GM18867 (cell line): ENCODE data around the gene TNRC6B.
"Not testable (repeated sequence)": the region's sequence is repeated elsewhere in the genome, so short reads cannot be mapped to it uniquely, and the experiment has no call there.

Source experiments
- ATAC-seq: cut with Tn5 transposase; IDR thresholded peaks from one replicate; pipeline ENCODE4 v1.9.1; 2021; ENCODE audit warnings: mild to moderate bottlenecking, moderate library complexity; ENCODE audit not compliant: unreplicated experiment

The TNRC6B gene

DNA sequence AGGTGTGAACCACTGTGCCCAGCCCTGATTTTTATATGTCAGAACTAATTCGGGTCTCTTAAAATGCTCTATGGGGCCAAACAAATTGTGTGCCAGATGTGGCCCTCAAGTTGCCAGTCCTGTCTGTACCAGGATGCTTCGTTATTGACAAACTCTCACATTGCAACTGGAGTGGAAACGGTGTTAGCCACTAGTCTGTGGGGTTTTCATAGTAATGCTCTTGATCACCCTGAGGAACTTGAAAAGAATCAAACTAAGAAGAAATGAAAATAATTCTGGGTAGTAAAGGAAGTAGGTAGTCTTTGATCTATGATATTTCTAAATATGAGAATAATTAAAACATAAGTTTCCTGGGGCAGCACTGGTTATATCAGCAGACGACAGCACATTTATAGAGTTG is 101.3 kb downstream of the TNRC6B start:
- no peak for ATAC-seq

DNA sequence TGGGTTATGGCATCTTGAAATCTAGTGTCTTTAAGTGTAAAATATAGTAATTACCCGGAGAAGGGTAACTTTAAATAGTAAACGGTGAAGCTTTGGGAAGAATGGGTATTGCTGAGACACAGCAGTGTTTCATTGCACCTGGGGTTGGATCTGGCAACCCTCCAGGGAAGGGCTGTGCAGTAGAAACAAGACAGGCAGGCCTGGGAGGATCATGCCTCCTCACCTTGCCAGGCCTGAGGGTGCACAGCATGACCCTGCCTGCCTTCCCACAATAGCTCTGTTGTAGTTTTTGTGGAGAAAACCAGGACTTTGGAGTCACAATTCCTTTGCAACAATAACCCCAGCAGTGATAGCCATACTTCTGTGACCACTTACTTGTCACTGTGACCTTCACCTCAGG is 104.0 kb downstream of the TNRC6B start:
- ATAC-seq = no peak

DNA sequence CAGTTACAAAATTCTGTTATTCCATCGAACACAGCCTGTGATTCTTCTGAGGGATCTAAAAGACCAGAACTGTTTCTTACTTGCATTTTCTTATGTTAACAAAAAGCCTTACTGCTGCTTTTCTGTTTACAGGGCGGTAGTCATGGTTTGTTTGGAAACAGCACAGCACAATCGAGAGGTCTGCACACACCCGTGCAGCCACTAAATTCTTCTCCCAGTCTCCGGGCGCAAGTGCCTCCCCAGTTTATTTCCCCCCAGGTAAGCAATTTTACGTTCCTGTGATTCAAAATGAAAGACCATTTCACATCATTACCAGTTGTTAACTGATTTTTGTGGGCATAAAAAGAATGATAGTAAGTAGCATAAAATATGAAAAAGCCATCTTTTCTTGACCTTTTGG is 107.8 kb downstream of the TNRC6B start:
- ATAC-seq = no peak

DNA sequence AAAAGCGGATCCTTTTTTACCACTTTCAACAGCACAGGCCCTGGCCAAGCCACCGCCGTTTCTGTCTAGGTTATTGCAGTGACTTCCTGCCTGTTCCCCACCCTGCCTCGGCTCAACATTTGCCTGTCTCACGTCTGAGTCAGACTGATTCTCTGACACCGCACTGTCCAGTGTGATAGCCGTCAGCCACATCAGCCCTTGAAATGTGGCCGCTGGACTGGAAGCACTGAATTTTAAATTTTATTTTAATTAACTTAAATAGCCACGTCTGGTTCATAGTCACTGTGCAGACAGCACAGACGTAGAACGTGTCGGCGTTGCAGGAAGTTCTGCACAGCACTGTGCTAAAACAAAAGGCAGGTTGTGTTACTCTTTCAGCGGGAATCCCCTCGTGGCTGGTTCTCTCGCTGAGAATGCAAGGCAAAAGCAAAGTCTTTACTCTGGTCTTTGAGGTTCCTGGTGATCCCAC is 112.3 kb downstream of the TNRC6B start:
- ATAC-seq = no peak

DNA sequence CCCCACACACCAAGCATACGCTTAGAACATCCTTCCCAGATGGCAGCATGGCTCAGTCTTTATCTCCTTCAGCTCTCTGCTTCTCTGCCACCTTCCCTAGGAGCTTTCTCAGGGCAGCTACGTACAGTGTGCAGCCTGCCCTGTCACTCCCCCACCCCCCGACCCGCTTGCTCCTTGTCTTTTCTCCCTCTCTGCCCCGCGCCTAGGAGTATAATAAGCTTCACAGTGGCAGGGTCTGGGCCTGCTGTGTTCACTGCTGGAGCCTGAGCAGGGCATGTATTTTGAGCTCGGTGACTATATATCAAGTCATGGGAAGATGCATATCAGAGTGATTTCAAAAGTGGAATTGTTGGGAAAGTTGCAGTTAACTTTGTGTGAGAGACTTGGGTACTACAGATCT is 112.8 kb downstream of the TNRC6B start:
- no peak for ATAC-seq

DNA sequence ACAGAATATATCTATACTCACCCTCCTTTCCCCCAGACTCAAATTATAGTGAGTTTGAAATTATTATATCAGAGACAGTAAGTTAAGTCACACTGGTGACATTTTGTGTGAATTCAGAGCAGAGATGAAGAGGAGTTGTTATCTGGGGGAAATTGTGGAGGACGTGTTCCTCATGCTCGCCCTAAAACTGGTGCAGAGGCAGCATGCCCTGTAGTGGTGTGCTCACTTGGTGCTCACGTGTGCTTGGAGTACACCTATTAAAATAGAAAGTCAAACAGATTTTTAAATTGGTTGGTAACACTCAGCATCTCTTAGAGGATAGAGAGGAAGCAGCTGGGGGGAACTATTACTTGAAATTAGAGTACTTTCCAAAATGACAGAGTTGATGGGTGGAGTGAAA is 117.0 kb downstream of the TNRC6B start:
- no peak for ATAC-seq

DNA sequence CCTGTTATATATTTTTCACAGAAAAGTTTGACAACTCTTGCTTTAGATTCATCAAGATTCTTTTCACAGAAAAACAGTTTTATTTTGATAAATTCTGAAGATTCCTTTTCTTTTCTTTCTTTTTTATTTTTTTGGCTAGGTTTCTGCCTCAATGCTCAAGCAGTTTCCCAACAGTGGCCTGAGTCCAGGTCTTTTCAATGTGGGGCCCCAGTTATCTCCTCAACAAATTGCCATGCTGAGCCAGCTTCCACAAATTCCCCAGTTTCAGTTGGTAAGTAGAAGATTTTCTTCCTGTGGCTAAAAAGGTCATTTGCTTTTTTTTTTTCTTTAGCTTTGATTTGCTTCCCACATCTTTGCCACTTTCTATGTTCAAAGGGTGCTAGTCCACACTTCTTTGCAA is 122.6 kb downstream of the TNRC6B start:
- no peak for ATAC-seq

DNA sequence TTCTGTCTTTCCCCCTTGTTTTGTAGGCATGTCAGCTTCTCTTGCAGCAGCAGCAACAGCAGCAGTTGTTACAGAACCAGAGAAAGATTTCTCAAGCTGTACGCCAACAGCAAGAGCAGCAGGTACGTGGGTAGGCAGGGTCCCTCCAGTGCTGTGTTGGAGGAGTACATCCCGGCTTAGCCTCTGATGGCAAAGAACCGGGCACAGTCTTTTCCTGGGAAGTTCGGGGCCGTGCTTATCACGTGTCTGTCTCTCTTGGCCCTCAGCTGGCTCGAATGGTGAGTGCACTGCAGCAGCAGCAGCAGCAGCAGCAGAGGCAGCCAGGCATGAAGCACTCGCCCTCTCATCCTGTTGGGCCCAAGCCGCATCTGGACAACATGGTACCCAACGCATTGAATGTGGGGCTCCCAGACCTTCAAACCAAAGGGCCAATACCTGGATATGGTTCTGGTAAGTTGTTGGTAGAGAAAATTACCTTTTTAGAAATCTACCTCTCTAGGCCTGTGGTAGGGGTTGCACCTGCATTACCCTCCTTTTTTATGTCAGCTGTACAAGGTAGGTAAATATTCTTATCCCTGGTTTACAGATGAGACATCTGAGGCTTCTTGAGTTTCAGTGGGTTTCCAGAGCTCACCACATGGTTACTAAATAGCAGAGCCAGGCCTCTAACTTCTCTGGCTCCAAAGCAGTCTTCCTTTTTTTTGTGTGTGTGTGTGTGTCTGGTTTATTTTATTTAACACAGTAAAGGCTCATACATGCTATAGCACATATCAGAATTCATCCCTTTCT is 123.4 kb downstream of the TNRC6B start:
- ATAC-seq = no peak

DNA sequence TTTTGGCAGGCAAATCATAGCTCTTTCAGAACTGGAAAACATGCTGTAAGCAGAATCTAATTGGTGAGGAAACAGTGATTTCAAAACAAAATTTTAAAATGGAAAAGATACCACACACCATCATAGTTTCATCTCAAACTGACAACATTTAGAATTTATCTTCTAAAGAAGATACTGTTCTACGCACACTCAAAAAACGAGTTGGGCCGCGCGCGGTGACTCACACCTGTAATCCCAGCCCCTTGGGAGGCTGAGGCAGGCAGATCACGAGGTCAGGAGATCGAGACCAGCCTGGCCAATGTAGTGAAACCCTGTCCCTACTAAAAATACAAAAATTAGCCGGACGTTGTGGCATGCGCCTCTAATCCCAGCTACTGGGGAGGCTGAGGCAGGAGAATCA is 124.4 kb downstream of the TNRC6B start:
- no peak for ATAC-seq

DNA sequence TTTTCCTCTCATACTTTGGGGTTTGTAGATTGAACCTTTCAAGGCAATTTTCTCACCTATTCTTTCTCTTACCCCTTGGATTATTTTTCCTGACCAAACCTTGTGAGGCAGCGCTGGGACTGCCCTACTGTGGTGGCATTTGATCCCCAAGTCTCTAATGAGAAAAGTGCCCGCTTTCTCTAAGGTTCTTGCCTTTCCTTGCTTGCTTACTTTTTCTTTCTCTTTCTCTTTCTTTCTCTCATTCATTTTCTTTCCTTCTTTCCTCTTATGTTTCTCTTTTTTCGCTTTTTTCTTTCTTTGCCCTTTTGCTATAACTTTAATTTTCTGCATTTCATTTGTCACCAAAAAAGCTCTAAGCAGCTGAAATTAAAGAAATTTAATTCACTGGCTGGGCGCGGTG is 127.9 kb downstream of the TNRC6B start:
- no peak for ATAC-seq

DNA sequence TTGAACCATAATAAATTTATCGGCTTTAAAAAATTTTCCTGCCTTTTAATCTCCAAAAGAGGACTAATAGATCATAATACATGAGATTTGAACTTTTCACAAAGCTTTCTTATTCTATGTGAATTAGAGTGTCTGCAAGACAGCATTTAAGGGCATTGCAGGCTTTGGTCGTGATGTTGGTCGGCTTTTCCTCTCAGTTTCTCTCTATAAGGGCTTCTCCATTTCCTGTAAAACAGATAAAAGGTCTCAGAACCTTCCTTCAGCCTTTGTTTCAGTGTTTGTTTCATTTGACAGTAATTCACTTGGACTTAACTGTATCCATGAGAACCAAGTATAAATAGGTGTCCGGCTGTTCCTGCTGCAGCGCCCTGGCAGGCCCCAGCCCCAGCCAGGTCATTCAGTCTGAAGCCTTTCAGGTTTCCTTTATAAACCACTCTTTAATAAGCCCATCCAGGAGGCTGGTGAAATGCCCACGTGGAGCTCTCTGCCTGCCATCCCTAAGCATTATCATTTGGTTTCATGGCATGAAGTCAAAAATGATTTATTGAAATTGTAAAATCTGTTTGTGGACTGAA is 131.4 kb downstream of the TNRC6B start:
- no peak for ATAC-seq

DNA sequence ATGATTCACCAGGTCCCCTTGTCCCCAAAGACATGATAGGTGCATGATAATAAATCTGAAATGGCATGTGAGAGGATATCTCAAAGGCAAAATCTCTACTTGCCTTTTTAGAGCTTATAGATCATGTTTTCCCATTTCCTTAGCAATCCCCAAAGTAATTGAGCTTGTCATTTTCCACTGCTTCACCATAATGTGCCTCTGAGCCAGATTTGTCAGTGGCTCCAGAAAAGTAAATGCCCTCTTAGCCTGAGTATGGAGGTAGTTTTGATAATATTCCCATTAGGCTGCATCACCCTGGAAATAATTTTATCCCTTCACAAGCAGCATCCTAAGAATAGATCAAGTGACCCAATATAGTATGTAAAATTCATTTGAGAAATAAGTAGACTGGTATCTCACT is 131.9 kb downstream of the TNRC6B start:
- ATAC-seq = no peak

DNA sequence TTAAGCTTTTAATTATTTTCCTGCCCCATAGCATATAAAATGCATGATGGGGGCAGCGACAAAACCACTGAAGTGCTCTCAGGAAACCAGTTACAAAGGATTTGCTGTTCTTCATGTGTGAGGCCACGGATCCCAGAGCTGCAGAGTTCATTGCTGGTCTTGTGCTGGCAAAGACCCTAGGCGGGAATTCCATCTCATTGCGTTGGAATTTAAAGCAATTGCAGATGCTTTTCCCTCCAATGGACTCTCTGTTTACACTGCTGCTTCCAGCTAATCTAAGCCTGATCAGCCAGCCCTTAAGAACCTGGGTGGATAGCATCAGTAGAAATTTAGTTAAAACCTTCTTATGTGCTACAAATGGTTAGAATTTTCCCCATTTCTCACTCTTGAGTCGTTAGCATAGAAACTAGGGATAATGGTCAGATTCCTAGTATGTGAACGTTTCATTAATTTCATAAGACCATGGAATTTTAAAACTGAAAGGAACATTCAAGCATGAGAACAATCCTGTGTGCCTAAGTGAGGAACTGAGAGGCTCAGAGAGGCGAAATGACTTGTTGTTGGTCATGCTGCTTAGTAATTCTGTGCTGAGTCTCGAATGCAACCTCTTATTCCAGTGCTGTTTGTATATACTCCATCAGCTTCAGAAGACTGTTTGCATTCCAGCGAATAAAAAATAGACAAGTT is 132.5 kb downstream of the TNRC6B start:
- no peak for ATAC-seq

DNA sequence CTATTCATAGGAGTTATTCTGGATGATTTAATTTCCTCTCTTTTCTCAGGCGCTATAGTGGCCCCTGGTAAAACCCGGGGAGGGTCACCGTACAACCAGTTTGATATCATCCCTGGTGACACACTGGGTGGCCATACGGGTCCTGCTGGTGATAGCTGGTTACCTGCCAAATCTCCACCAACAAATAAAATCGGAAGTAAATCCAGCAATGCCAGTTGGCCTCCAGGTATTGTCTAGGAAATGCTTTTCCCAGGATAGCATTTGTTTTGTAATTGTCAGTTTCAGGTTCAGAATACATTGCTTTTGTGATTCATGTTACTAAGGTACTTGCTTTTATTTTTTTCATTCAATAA is 133.0 kb downstream of the TNRC6B start:
- ATAC-seq = no peak

DNA sequence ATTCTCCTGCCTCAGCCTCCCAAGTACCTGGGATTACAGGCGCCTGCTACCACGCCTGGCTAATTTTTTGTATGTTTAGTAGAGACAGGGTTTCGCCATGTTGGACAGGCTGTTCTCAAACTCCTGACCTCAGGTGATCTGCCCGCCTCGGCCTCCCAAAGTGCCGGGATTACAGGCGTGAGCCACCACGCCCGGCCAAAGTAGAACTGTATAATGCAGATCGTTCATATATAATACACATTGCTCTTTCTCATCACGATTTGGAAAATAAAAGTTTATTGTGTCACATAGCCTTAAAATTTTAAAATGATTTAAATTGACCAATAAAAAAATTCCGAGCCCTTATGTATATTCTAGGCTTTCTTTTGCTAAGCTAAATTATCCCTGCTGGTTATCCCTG is 133.9 kb downstream of the TNRC6B start:
- not testable (repeated sequence) for ATAC-seq

DNA sequence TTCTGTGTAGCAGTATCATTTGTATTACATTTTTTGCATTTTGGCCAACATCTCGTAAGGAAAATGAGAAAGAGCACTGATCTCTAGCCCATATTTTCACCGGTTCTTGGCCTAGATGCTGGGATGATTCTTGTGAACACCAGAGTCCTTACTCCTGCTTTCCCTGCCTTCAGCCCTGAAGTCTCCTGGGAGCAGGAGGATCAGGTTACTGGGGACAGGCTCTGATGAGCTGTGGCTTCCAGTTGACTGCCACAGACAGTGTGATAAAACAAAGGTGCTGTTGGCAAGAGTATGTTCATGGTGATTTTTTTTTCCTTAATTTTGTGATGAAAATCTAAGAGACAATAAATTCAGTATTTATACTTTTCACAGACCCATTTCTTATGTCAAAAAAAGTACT is 134.3 kb downstream of the TNRC6B start:
- no peak for ATAC-seq

DNA sequence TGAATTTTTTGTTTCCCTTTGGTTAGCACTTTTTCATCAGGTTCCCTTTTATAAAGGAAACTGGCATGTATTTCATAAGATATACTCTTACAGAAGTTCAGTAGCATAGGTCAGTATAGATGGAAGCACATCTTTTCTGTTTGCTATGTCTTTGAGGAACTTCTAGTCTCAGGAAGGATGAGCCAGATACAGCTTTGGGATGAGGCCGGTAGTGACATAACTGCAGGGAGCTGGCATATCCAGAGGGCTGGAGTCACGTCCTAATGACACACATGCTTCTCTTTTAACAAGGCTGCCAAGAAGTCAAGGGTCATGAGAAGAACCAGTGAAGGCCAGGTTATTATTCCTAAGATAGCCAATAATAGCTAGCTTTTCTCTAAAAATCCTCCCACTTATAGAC is 135.3 kb downstream of the TNRC6B start:
- no peak for ATAC-seq

DNA sequence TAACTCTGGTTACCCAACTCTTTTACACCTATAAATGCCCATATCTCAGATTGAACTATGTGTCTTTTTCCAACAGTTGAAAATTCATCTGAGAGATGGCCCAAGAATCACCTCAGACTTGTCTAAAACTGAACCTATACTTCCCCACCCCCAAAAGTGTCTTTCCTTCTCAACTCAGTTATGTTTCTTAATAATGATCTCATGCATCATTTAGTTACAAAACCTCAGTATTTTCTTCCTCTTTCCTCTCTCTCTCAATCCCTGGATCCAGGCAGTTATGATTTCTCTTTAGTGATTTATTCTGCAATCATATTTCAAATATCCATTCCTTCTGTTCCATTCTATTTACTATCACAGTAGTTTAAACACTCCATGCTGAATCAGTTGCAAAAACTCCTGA is 136.3 kb downstream of the TNRC6B start:
- ATAC-seq = no peak

DNA sequence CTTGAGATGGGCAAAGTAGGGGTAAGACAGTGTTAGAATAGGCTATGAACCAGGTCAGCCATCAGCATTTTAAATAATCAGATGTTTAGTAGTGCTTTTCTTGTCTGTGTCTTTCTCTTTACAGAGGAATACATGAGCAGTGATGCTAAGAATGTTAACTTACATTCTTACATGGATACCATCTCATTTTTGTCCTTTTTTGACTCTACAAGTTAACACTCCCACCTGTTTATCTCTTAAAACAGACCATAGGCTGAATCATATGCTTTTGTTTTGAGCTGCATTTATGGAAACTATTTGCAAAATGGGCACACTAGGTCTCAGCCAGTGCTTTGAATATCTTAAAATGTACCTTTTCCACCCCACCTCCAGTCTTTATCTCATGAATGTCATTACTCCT is 143.0 kb downstream of the TNRC6B start:
- ATAC-seq = no peak

DNA sequence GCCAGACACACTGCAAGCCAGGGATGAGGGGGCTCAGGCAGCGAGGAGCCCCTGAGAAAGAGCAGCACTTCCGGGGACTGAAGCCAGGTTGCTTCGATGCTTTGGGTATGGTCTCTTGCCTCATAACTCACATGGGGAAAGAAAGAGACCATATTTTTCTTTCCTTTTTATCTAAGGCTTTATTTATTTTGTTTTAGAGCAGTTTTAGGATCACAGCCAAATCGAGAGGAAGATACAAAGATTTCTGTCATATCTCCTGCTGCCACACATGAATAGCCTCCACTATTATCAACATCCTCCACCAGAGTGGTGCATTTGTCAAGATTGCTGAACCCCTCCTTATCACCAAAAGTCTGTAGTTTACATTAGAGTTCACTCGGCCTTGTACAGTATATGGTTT is 144.3 kb downstream of the TNRC6B start:
- no peak for ATAC-seq

DNA sequence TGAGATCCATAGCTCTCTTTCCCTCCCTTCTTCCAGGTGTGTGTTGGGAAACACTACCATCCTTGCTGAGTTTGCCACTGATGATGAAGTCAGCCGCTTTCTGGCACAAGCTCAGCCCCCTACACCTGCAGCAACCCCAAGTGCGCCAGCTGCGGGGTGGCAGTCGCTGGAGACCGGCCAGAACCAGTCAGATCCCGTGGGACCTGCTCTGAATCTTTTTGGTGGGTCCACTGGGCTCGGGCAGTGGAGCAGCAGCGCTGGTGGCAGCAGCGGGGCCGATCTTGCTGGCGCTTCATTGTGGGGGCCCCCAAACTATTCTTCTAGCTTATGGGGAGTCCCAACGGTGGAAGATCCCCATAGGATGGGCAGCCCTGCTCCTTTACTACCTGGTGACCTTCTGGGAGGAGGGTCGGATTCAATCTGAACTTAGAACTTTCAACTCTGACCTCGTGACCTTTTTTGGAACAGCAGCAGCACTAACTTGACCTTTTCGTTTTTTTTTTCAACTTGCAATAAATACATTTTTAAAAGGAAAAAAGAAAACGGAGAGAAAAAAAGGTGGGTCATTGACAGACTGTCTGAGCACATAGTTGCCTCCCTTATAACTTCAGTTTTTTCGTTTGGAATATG is 145.2 kb downstream of the TNRC6B start:
- ATAC-seq = no peak

DNA sequence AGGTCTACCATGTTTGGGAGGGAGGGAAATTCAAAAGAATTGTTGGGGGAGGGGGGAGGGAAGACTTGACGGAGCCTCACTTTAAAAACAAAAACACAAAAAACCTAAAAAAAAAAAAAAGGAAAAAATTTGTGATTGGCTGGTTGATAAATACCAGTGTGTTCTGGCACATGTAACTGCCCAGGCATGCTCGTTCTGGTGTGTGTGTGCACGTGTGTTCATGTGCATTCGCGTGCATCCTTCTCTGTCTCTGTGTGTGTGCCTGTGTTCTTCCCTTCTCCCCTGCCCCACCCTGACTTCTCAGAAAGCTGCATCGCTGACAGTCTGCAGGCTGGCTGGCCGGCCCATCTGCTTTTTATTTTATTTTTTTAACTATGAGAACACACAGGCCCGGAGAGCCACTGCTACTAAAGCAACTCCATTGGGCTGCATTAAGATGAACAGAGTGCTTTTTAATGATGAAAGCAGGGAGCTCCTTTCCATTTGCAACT is 146.0 kb downstream of the TNRC6B start:
- ATAC-seq = no peak
